Ramos (cell line): Measurements from ENCODE around the gene GPC5.
"Not testable (repeated sequence)": the region's sequence is repeated elsewhere in the genome, so short reads cannot be mapped to it uniquely, and the experiment has no call there.

Experiments used
- in situ Hi-C: fragments of 300-500 bp; cut with MboI; formaldehyde crosslinking; loops from one replicate; pipeline ENCODE4 v1.14.3; 2022; ENCODE audit warnings: low sequenced_read_pairs; ENCODE audit not compliant: unreplicated experiment

The GPC5 gene

DNA sequence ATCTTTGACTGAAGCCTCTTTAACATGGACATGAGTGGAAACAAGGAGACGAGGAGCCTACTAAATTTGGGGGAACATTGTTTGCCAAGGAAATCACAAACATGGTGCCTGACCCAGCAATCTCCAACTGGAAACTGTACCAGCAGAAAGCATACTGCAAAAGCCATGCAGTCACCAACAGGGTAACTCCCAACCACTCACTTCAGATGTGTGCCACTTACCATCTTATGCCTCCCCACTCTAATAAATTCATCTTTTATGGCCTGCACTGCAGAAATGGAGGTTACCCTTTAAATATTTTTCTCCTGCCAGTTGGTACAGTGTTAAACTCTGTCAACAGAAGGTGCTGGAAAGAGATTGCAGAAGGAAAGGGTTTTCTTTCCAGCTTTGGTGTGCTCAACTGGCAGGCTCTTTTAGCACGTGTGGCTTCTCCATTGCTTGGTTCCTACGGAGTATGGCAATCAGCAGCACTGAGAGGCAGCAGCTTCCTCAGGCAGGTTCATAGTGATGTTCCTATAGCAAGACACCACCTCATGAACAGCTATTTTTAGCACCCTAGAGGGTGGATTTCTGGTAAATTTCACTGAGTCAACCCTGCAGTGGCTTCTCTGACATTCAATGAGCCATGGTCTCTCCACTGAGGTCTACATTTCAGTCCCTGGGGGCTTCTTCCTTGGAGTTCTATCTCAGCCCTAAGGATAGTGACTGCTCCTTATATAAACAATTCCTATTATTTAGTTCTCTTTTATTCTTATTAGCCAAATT lies 29.6 kb upstream of the GPC5 start:
- in situ Hi-C loops: no loop called here

- in situ Hi-C loops: no loop called here
Measured at GRCh38 chr13:91369441-91369831, 29.0 kb upstream of the GPC5 start.

GRCh38 chr13:91370501-91370900 lies 27.9 kb upstream of the GPC5 start:
- in situ Hi-C loops: no loop called here

GRCh38 chr13:91372911-91373310 lies 25.5 kb upstream of the GPC5 start:
- in situ Hi-C loops: no loop called here

DNA sequence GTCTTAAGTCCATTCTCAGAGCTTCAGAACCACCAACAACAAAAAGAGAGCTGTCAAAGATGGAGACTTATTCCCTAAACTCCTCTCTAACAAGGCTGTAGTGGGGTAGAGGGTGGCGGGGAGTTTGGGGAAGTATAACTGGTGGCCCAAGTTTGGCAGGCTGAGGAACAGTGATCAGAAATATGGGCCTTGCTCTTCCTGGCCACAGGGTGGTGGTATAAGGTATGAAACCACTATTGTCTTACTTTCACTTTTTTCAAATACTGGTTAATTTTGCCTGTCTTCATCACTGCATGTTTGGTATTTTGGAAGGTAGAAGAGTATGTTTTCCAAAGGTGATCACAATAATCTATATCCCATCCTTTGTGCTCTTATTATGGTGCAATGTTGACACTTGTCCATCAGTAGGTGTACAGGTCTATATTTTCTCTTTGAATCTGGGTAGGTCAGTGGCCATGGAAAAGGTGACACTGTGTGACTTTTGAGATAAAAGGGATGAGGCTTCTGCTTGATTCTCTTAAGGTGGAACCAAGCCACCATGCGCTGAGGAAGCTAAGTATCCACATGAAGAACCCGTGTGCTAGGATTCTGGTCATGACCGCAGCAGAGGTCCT lies 23.2 kb upstream of the GPC5 start:
- in situ Hi-C loops: no loop called here

- in situ Hi-C loops: loop anchor here (10.0 kb wide), 1 partner anchor 63 kb away; no protein-coding TSS in a partner anchor
Measured at GRCh38 chr13:91381371-91381770, 17.1 kb upstream of the GPC5 start.

DNA sequence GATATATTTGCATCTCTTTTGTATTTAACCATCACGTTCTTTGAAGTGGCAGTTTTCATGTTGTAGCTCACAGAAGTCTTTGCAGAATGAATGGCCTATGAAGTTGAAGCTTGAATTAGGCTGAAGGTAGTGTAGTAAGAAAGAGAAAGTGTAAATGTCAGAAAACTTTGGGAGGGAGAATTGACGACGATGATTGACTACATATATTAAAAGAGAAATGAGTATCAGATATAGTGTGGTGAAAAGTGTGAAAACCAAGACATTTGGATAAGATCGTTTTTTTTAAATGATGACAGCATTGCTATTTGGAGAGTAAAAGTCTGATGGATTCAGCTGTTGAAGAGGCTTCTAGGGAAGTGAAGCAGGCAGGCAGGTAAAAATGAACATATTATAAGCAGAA lies 14.6 kb upstream of the GPC5 start:
- in situ Hi-C loops: loop anchor here (10.0 kb wide), 1 partner anchor 61 kb away; no protein-coding TSS in a partner anchor

GRCh38 chr13:91384896-91385295 lies 13.5 kb upstream of the GPC5 start:
- in situ Hi-C loops: loop anchor here (10.0 kb wide), 1 partner anchor 60 kb away; no protein-coding TSS in a partner anchor

DNA sequence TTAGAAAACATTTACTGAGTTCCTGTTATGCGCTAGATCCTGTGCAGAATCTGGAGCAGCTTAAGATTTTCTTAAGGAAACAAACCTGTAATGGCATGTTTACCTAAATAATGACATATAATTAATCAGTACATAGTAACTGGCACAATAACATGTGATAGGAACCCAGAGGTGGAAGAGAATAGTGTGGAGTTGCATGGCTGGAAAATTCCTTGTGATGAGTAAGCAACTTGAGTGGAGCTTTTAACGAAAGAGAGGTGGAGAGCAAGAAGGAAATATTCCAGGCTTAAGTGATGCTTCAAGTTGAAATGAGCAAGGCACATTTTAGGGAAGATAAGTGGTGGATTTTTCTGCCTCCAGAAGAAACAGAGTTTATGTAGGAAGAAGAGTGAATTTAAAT lies 9.2 kb upstream of the GPC5 start:
- in situ Hi-C loops: loop anchor here (10.0 kb wide), 1 partner anchor 56 kb away; no protein-coding TSS in a partner anchor

DNA sequence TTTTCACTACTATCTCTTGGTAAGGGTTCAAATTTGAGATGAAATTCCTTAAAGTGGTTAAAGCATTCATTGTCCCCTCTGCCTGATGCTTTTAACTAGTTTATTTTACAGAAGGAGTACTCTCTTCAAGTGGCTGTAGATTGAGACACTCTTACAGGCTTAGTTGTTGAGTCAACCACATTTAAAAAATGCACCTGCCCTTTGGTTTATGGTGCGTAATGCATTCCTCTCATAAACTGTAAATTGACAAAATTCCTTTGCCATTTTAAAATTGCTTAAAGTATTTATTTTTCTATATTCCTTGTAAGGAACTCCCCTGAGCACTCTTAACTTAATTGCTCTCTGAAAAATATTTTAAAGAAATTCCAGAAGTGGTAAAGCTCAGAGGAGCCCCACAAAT lies 826 bp upstream of the GPC5 start:
- in situ Hi-C loops: no loop called here

DNA sequence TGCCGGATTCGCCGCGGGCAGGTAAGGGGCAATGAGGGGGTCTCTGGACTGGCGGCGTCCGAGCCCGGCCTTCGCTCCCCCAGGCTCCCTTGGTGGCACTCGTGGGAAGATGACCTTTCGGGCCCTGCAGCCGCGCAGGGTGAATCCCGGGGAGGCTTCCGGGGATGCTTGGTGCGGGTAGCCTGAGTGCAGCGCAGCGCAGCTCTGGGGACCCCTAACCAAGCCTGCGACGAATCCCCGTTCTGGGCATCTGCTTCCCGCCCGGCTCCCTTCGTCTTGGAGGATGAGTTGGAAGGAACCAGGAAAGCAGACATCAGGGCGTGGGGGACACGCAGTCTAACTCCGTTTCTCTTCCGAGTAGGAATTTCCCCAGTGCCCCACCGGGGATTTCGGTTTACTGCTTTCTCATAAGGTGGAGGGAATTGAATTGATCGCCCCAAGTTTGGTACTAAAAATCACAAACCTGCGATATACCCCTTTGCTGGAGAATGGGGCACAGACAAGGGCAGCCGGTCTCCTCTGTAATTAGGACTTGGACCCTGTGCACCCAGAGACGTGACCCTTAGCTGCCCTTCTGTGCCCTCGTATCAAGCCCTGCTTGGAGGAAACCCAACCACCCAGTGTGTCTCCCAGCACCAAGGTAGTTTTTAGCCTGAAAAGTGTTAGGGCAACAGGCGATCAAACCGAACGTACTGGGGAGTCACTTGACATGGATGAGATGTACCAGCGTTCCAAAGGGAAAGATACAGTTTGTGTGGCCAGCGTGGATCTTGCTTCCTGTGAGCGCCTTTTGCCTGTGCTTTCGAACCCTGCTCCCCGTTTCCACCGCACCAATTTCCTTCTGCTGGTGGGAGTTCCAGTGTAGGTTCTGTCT lies 1.0 kb downstream of the GPC5 start:
- in situ Hi-C loops: loop anchor here (10.0 kb wide), 1 partner anchor 265 kb away; no protein-coding TSS in a partner anchor

DNA sequence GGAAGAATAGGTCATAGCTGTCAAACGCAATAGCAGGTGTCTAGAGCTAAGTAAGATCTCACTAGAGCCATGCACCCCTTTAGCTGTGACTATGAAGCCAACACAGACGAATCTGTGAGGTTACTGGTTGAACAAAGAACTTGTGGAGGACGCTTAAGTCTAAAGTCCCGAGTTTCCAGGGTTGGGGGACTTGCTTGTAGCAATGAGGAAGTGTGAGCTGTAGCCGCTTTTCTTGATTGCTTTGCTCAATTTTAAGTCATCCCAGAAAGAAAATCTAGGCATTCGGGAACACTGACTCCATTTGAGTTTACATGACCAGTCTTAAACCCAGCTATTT lies 1.6 kb downstream of the GPC5 start:
- in situ Hi-C loops: loop anchor here (10.0 kb wide), 1 partner anchor 265 kb away; no protein-coding TSS in a partner anchor

- in situ Hi-C loops: loop anchor here (10.0 kb wide), 1 partner anchor 266 kb away; no protein-coding TSS in a partner anchor
Measured at GRCh38 chr13:91400671-91401070, 2.2 kb downstream of the GPC5 start.

GRCh38 chr13:91401920-91402319 lies 3.5 kb downstream of the GPC5 start:
- in situ Hi-C loops: loop anchor here (10.0 kb wide), 1 partner anchor 267 kb away; no protein-coding TSS in a partner anchor

- in situ Hi-C loops: loop anchor here (10.0 kb wide), 1 partner anchor 270 kb away; no protein-coding TSS in a partner anchor
Measured at GRCh38 chr13:91405240-91405639, 6.8 kb downstream of the GPC5 start.

- in situ Hi-C loops: loop anchor here (10.0 kb wide), 1 partner anchor 272 kb away; no protein-coding TSS in a partner anchor
Measured at GRCh38 chr13:91406619-91407018, 8.2 kb downstream of the GPC5 start.

- in situ Hi-C loops: loop anchor here (10.0 kb wide), 1 partner anchor 274 kb away; no protein-coding TSS in a partner anchor
Measured at GRCh38 chr13:91408971-91409370, 10.6 kb downstream of the GPC5 start.

- in situ Hi-C loops: not testable (repeated sequence)
Measured at GRCh38 chr13:91416579-91416978, 18.2 kb downstream of the GPC5 start.

DNA sequence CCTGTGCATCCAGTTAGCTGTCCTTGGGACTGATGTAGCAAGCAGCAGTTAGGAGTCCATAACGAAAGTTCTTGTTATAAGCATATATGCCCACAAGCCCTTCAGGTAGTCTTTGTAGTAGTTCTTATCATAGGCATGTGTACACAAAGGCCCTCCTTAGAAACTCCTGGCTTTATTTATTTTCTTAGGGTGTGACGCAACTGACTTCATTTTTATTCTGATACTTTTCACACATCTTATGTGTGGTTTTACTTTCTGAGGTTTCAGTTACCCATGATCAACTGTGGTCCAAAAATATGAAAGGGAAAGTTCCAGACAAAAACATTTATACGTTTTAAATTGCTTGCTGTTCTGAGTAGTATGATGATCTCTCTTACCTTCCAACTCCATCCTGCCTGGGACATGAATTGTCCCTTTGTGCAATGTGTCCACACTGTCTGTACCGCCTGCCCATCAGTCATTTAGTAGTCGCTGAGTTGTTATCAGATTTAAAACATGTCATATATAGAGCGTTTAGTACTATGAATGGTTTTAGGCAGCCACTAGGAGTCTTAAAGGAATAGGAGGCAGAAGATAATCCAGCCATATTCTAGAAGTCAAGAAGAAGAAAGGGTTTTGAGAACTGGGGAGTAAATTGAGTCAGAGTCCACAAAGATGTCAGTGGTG lies 19.4 kb downstream of the GPC5 start:
- in situ Hi-C loops: no loop called here

DNA sequence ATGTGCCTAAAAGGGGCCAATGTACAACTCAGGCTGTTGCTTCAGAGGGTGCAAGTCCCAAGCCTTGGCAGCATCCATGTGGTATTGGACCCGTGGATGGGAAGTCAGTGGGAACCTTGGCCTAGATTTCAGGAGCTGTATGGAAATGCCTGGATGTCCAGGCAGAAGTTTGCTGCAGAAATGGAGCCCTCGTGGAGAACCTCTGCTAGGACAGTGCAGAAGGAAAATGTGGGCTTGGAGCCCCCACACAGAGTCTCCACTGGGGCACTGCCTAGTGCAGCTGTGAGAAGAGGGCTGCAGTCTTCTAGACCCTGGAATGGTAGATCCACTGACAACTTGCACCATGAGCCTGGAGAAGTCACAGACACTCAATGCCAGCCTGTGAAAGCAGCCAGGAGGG lies 28.5 kb downstream of the GPC5 start:
- in situ Hi-C loops: no loop called here
